Progenitor cell of endocrine pancreas (in vitro differentiated cells): Measurements from ENCODE around the gene TRIM71. TPM values are rescaled to one million over a fixed set of nuclear protein-coding genes. Genes with fewer than 3 reads are reported as not detected.
"Not testable (repeated sequence)": the region's sequence is repeated elsewhere in the genome, so short reads cannot be mapped to it uniquely, and the experiment has no call there.

Source experiments
- DNase-seq: peaks from one replicate; pipeline ENCODE4 v3.0.0; 2021; ENCODE audit warnings: low spot score; ENCODE audit not compliant: unreplicated experiment
- H3K27ac Mint-ChIP-seq: 2 replicates; pipeline ENCODE4 v1.8.0; 2021; ENCODE audit warnings: mild to moderate bottlenecking, moderate library complexity, mixed read lengths
- H3K27me3 Mint-ChIP-seq: 2 replicates; pipeline ENCODE4 v1.8.0; 2021; ENCODE audit warnings: mixed read lengths
- H3K36me3 Mint-ChIP-seq: 2 replicates; pipeline ENCODE4 v1.8.0; 2022; ENCODE audit warnings: mixed read lengths; ENCODE audit not compliant: insufficient read depth
- H3K4me1 Mint-ChIP-seq: 2 replicates; pipeline ENCODE4 v1.8.0; 2021; ENCODE audit warnings: low read depth, mixed read lengths
- H3K4me3 Mint-ChIP-seq: 2 replicates; pipeline ENCODE4 v1.8.0; 2021; ENCODE audit warnings: low read depth, mild to moderate bottlenecking, moderate library complexity, mixed read lengths
- H3K9me3 Mint-ChIP-seq: 2 replicates; pipeline ENCODE4 v1.8.0; 2021; ENCODE audit warnings: low read depth, mixed read lengths
- long read RNA-seq: library from polyadenylated mRNA; unstranded; transcript quantifications from one replicate; pipeline ENCODE4 v2.0.0, GENCODE V29; 2020
- total RNA-seq: library from RNA; stranded (reverse); gene quantifications from 2 replicates; pipeline ENCODE4 v1.2.1, GENCODE V29; 2021
- TF ChIP-seq, protein P1 (sequence below): fragments of 200-600 bp; sonication (generic); IDR thresholded peaks from one replicate; pipeline ENCODE4 v1.5.0; 2021; ENCODE audit warnings: antibody characterized with exemption, mild to moderate bottlenecking; ENCODE audit not compliant: unreplicated experiment

TRIM71 gene
- 61.3 and 61.6 TPM in 2 replicates for total RNA-seq
- long read RNA-seq, full-length matches to known transcripts: 2 of 18 reads
- long read RNA-seq, partial matches to known transcripts: 12 of 18 reads
- long read RNA-seq, other reads (novel, unspliced or antisense): 4 of 18 reads

DNA sequence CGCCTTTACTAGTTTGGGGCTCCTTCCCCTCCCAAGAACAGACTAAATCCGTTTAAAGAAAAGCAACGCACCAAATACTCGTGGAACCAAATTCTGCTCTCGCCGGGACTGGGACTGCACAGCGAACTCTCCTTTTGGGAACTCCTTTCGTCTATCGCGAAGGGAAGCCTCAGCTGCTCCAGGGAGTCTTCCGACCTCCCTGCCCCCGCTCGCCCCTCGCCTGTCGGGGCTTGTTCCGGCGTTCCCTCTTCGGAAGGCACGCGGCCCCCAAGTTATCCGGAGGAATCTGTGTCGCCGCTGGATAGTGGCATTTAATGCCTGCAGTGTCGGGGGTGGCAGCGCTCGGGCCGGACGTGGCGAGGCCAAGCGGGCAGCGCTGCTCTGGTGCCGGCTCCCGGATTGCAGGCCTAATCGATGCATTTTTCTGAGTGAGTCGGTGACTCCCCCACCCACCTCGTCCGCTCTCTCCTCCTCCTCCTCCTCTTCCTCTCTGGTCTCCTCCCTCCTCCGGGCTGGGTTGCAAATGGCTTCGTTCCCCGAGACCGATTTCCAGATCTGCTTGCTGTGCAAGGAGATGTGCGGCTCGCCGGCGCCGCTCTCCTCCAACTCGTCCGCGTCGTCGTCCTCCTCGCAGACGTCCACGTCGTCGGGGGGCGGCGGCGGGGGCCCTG, at the start of gene TRIM71:
TRIM71 (plus strand) TSS at position 440 of the 671 bp plus-strand sequence; CDS start at position 524, 84 bp downstream.
- Mint-ChIP-seq H3K27ac (peak within 1 kb of the TSS; percentile 97), H3K36me3 (peaks cover 6% of the 10 kb centered on the region), H3K9me3 (no peaks in the 10 kb centered on the region), H3K27me3 (no peaks in the 10 kb centered on the region), H3K4me3 (peak within 1 kb of the TSS; percentile 92), H3K4me1 (peaks cover 54% of the 10 kb centered on the region)
- TF ChIP-seq, protein P1, sequence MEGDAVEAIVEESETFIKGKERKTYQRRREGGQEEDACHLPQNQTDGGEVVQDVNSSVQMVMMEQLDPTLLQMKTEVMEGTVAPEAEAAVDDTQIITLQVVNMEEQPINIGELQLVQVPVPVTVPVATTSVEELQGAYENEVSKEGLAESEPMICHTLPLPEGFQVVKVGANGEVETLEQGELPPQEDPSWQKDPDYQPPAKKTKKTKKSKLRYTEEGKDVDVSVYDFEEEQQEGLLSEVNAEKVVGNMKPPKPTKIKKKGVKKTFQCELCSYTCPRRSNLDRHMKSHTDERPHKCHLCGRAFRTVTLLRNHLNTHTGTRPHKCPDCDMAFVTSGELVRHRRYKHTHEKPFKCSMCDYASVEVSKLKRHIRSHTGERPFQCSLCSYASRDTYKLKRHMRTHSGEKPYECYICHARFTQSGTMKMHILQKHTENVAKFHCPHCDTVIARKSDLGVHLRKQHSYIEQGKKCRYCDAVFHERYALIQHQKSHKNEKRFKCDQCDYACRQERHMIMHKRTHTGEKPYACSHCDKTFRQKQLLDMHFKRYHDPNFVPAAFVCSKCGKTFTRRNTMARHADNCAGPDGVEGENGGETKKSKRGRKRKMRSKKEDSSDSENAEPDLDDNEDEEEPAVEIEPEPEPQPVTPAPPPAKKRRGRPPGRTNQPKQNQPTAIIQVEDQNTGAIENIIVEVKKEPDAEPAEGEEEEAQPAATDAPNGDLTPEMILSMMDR: no peak
- no peak for DNase-seq

DNA sequence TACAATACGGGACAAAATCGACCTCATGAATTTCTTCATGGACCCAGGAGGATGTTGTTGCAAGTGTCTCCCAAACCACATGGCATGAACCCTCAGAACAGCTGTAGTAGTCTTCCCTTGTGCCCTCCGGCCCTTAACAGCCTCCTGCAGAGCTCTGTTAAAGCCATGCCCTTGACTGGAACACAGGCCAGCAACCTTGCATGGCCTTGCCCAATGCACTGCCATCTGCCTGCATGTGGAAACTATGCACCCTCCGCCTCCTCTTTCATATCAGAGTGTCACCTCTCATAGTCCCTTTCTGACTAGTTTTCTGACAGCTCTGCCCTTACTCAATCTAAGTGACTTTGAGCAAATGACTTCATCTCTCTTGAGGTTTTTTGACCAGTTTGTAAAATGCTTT, 39.4 kb upstream of the TRIM71 start:
- Mint-ChIP-seq H3K27ac (no peak overlapping the region), H3K27me3 (peaks cover 8% of the 10 kb centered on the region), H3K4me1 (peaks cover 1% of the 10 kb centered on the region), H3K36me3 (peaks cover 10% of the 10 kb centered on the region), H3K4me3 (no peak overlapping the region), H3K9me3 (no peaks in the 10 kb centered on the region)
- DNase-seq: no peak
- TF ChIP-seq, protein P1: no peak

DNA sequence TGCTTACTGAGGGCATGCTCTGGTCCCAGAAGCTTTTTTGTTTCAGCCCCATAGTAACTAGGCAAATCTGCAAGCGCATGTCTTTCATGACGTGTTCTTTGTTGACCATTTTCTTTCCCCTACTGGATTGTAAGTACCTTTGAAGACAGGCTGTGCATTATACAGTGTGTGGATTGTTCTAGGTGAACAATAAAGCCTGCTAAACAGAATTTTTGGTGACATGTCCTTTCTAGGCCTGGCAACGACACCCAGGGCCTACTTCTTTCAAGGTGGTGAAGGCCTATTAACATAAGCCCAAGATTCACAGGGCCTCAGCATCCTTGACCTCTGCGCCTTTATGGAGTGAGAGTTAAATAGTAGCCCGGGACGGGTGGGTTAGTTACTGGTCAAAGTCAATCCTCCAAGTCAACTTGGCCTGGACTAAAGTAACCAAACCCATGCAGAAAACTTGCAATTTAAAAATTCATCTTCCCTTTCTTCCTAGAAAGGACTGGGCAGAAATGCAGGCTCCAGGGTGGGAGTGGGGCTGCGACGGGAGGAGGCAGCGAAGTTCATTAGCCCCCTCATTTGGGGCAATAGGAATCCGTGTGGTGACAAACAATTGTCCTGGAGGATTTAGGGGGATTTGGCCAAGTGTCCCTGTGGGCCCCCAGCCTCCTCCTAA, 37.6 kb upstream of the TRIM71 start:
- no peak for DNase-seq
- Mint-ChIP-seq H3K27ac (peak overlapping the region; percentile 97), H3K9me3 (no peaks in the 10 kb centered on the region), H3K4me1 (peaks cover 1% of the 10 kb centered on the region), H3K27me3 (peaks cover 8% of the 10 kb centered on the region), H3K4me3 (peak overlapping the region; percentile 84), H3K36me3 (peaks cover 5% of the 10 kb centered on the region)
- TF ChIP-seq, protein P1: no peak

DNA sequence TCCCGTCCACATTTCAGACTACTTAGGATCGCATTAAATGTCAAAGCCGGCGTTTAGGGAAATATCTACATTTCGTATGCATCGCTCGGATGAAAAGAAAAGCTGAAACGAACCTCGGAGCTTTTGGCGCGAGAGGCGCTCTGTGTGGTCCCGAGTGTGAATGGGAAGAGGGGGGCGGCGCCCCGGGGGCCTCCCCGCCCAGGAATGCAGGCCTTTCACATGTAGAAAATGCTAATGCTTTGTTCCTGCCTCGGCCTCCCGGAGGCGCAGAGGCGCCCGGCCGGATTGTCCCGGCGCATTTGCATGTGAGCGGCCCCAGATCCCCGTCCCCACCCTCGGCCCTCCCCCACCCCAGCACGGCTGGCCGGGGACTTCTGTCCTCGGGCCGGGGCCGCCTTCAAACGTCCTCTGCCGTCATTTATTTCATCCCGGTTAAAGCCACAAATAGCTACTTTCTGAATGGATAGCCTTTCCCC, 37.0 kb upstream of the TRIM71 start:
- Mint-ChIP-seq H3K9me3 (no peaks in the 10 kb centered on the region), H3K27ac (peak overlapping the region; percentile 97), H3K4me3 (peak overlapping the region; percentile 84), H3K4me1 (peaks cover 1% of the 10 kb centered on the region), H3K27me3 (peaks cover 8% of the 10 kb centered on the region), H3K36me3 (peaks cover 2% of the 10 kb centered on the region)
- TF ChIP-seq, protein P1: peak; percentile 39
- peak; percentile 75 for DNase-seq

DNA sequence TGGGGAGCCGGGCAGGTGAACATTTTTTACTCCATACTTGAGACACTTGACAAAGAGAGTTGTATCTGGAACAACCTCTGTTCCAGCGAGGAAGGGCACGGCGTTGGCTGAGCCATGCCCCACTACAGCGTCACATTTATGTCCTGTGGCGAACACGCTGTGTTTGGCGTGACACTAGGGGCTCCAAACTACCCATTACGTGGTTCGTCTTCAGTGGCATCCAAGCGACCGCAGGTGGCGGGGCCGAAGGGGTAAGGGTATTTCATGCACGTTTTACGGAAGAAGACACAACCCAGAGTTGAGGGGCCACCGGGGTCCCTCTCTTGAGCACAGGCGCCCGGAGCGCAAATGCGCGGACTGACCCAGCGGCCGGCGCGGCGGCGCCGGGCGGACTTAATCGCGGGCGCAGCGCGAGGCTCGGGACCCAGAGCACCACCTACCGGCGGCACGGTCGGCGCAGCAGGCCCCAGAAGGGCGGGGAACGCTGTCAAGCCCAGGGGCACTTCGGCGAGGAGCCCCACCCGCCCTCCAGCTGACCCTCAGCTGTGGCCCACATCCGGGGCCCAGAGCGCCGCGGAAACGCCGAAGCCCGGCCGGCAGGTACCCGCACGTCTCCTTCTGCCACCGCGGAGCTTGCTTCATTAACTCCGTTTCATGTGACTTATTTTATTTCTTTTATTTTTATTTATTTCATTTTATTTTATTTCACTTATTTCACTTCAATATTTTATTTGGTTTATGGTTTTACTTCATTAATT, 36.4 kb upstream of the TRIM71 start:
- Mint-ChIP-seq H3K36me3 (no peaks in the 10 kb centered on the region), H3K4me1 (peaks cover 1% of the 10 kb centered on the region), H3K27me3 (peaks cover 8% of the 10 kb centered on the region), H3K27ac (peak overlapping the region; percentile 97), H3K9me3 (no peaks in the 10 kb centered on the region), H3K4me3 (peak overlapping the region; percentile 84)
- TF ChIP-seq, protein P1: peak; percentile 87
- DNase-seq: peak; percentile 84

DNA sequence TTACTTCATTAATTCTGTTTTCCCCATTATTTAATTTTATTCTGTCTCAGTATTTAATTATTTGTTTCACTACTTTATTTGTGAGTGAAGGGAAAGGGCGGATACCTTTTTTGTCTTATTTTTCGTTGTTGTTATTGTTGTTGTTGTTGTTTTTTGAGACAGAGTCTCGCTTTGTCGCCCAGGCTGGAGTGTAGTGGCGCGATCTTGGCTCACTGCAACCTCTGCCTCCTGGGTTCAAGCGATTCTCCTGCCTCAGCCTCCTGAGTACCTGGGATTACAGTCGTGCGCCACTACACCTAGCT, 35.9 kb upstream of the TRIM71 start:
- H3K36me3 Mint-ChIP-seq, H3K27ac Mint-ChIP-seq, DNase-seq, H3K9me3 Mint-ChIP-seq, H3K27me3 Mint-ChIP-seq, H3K4me1 Mint-ChIP-seq: not testable (repeated sequence)
- peak overlapping the region; percentile 42 for H3K4me3 Mint-ChIP-seq
